GM19324 (cell line): ENCODE results near the gene FOXL1.

ENCODE experiments used
- ATAC-seq: cut with Tn5 transposase; IDR thresholded peaks from one replicate; pipeline ENCODE4 v1.9.1; 2021; ENCODE audit warnings: mild to moderate bottlenecking, moderate library complexity; ENCODE audit not compliant: unreplicated experiment, low FRiP score

The FOXL1 gene

GRCh38 chr16:86567701-86568581, 10.4 kb upstream of the FOXL1 start:
- no peak for ATAC-seq

- ATAC-seq: no peak
These were observed 9.4 kb upstream of the FOXL1 start for GRCh38 chr16:86568677-86569623.

GRCh38 chr16:86569701-86570447, 8.5 kb upstream of the FOXL1 start:
- ATAC-seq: no peak

- ATAC-seq: no peak
These were observed 7.5 kb upstream of the FOXL1 start for GRCh38 chr16:86570558-86571529.

GRCh38 chr16:86571530-86571915, 6.8 kb upstream of the FOXL1 start:
- no peak for ATAC-seq

- no peak for ATAC-seq
These were observed 6.3 kb upstream of the FOXL1 start for GRCh38 chr16:86572041-86572521.

GRCh38 chr16:86572606-86573005, 5.7 kb upstream of the FOXL1 start:
- no peak for ATAC-seq

- no peak for ATAC-seq
These were observed 5.1 kb upstream of the FOXL1 start for GRCh38 chr16:86573215-86573614.

- no peak for ATAC-seq
These were observed 4.5 kb upstream of the FOXL1 start for GRCh38 chr16:86573646-86574508.

- no peak for ATAC-seq
These were observed 3.7 kb upstream of the FOXL1 start for GRCh38 chr16:86574646-86575045.

- ATAC-seq: no peak
These were observed 3.2 kb upstream of the FOXL1 start for GRCh38 chr16:86575095-86575685.

GRCh38 chr16:86575754-86576557, 2.4 kb upstream of the FOXL1 start:
- ATAC-seq: no peak

GRCh38 chr16:86576591-86577313, 1.6 kb upstream of the FOXL1 start:
- no peak for ATAC-seq

GRCh38 chr16:86577314-86577971, 906 bp upstream of the FOXL1 start:
- ATAC-seq: no peak

GRCh38 chr16:86578611-86579267, 390 bp downstream of the FOXL1 start:
- no peak for ATAC-seq
